Peyer's patch (tissue), 4 donors: ENCODE results near the gene YTHDF1. TPM values are rescaled to one million over a fixed set of nuclear protein-coding genes. Genes with fewer than 3 reads are reported as not detected.

Experiments
- DNase-seq, 3 donors: peaks; one replicate each; pipeline ENCODE4 v3.0.0-alpha.2; 2017 to 2019
- H3K27ac ChIP-seq, 4 donors: fragments of 200-600 bp; sonication (generic); one replicate each; pipeline ENCODE4 v1.5.1; 2016 to 2019
- H3K27me3 ChIP-seq, 2 donors: fragments of 200-600 bp; sonication (generic); one replicate each; pipeline ENCODE4 v1.5.1; 2019
- H3K36me3 ChIP-seq, 3 donors: fragments of 200-600 bp; sonication (generic); one replicate each; pipeline ENCODE4 v1.5.1; 2016 to 2019
- H3K4me1 ChIP-seq, 4 donors: fragments of 200-600 bp; sonication (generic); one replicate each; pipeline ENCODE4 v1.5.1; 2016 to 2019
- H3K4me3 ChIP-seq, 4 donors: fragments of 200-600 bp; sonication (generic); 1 replicate in 3 of 4; 2 replicates in 1 of 4; pipeline ENCODE4 v1.5.1; 2016 to 2019; ENCODE audit warnings: mild to moderate bottlenecking in 1 of 4
- H3K9me3 ChIP-seq, 4 donors: fragments of 200-600 bp; sonication (generic); one replicate each; pipeline ENCODE4 v1.5.1; 2016 to 2019; ENCODE audit warnings: mild to moderate bottlenecking in 1 of 4
- CTCF ChIP-seq, 6 experiments: fragments of 450-650 bp in 4 of 6; fragments of 200-600 bp in 2 of 6; sonication (generic) in 1 of 6; IDR thresholded peaks; one replicate each; pipeline ENCODE4 v1.5.1; 2017 to 2019; ENCODE audit warnings: antibody characterized with exemption in 6 of 6, mild to moderate bottlenecking in 3 of 6, moderate library complexity in 1 of 6
- POLR2A ChIP-seq, 2 donors: fragments of 450-650 bp; IDR thresholded peaks; one replicate each; pipeline ENCODE4 v1.5.1; 2017; ENCODE audit warnings: antibody characterized with exemption in 2 of 2, mild to moderate bottlenecking in 2 of 2, moderate library complexity in 2 of 2
- total RNA-seq, 4 donors: library from RNA; depleted of rRNA; stranded (reverse); fragments of >200 nt; gene quantifications; one replicate each; pipeline ENCODE4 v1.1.0, GENCODE V29; 2016

The YTHDF1 gene
- total RNA-seq, 4 donors from 2014 or later, result 25.7 to 30.5 (median 28.3) TPM

GRCh38 chr20:63194007-63194796 is 21.7 kb downstream of the YTHDF1 start:
- Histone ChIP-seq H3K36me3 (peaks cover 0 to 33% (median 0%) of the 10 kb centered on the region in 3 donors), H3K27ac (no peak overlapping the region)
- no peak for DNase-seq

DNA sequence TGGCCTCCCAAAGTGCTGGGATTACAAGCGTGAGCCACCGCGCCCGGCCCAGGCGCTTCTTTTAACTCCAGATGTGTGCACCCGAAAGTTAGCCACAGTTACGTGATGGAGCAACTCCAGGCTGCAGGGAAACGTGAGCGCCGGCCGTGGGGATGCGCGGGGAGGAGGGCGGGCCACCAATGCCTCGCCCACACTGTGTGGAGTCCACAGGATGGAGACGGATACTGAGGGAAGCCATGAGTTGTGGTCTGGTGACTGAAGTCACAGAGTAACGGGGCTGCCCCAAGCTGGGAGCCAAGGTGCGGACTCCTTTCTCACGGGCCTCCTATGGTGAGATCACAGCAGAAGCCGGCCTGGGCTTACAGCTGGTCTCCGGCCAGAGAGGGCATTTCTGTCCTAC is 23.2 kb downstream of the YTHDF1 start:
- DNase-seq, result no peak
- H3K4me3 ChIP-seq, result no peak overlapping the region
- no peaks in the 10 kb centered on the region for H3K9me3 ChIP-seq
- no peak overlapping the region for H3K27ac ChIP-seq
- H3K36me3 ChIP-seq, result peaks cover 0 to 28% (median 0%) of the 10 kb centered on the region in 3 donors
- peaks cover 0 to 3% (median 0%) of the 10 kb centered on the region in 4 donors for H3K4me1 ChIP-seq
- TF ChIP-seq CTCF (IDR thresholded peaks at IDR 0.05), result no peak
- no peak for TF ChIP-seq POLR2A (IDR thresholded peaks at IDR 0.05)
- no peaks in the 10 kb centered on the region for H3K27me3 ChIP-seq

More at GRCh38 chr20:63194007-63194796, 21.7 kb downstream of the YTHDF1 start:
- Histone ChIP-seq H3K27me3 (no peaks in the 10 kb centered on the region), H3K4me3 (no peak overlapping the region), H3K4me1 (peaks cover 0 to 17% (median 0%) of the 10 kb centered on the region in 4 donors), H3K9me3 (no peaks in the 10 kb centered on the region)
- TF ChIP-seq POLR2A (IDR thresholded peaks at IDR 0.05), result no peak
- TF ChIP-seq CTCF (IDR thresholded peaks at IDR 0.05), result no peak

- Histone ChIP-seq H3K36me3 (peaks cover 0 to 16% (median 0%) of the 10 kb centered on the region in 3 donors), H3K27me3 (no peaks in the 10 kb centered on the region), H3K27ac (no peak overlapping the region), H3K4me1 (peaks cover 0 to 3% (median 0%) of the 10 kb centered on the region in 4 donors), H3K4me3 (no peak overlapping the region), H3K9me3 (no peaks in the 10 kb centered on the region)
- TF ChIP-seq CTCF (IDR thresholded peaks at IDR 0.05) (peak in 1 of 6 experiments; percentile 6), POLR2A (IDR thresholded peaks at IDR 0.05) (no peak)
- peak in 2 of 3 donors; percentile 91 to 94 for DNase-seq
These were observed 24.5 kb downstream of the YTHDF1 start for GRCh38 chr20:63191400-63191799.

GRCh38 chr20:63190828-63191227 is 25.1 kb downstream of the YTHDF1 start:
- no peak for DNase-seq
- Histone ChIP-seq H3K4me3 (no peak overlapping the region), H3K4me1 (peaks cover 0 to 3% (median 0%) of the 10 kb centered on the region in 4 donors), H3K36me3 (peaks cover 0 to 14% (median 0%) of the 10 kb centered on the region in 3 donors), H3K27me3 (no peaks in the 10 kb centered on the region), H3K9me3 (no peaks in the 10 kb centered on the region), H3K27ac (no peak overlapping the region)
- TF ChIP-seq POLR2A (IDR thresholded peaks at IDR 0.05) (no peak), CTCF (IDR thresholded peaks at IDR 0.05) (no peak)

DNA sequence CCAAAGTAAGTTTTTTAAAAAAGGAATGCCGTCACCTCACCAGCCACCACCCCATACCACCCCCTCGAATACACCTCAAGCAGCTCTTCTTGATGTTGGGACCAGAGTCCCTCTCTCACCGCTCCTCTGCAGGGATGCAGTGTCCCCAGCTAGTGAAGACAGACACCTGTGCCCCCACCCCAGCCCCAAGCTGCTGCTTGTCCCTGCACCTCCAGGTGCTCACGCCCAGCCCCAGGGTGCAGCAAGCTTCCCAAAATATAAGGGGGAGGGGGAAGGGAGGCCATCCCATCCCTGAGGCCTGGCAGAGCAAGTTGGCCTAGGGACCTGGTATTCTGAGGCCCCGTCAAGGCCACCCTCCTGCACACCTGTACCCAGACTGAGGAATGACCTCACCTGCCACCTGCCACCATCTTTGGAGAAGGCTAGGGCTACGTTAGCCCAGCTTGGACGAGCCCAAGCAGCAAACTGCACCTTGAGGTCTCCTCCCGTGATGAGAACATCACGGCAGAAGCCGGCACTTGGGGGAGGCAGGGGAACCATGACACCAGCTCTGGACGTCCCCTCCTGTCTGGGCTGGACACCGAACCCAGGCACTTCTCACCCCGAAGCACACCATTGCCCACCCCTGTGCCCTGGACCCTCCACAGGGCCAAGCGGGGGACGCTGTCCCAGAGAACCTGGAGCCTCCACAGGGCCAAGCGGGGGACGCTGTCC is 25.9 kb downstream of the YTHDF1 start:
- no peaks in the 10 kb centered on the region for H3K9me3 ChIP-seq
- H3K27ac ChIP-seq, result no peak overlapping the region
- TF ChIP-seq POLR2A (IDR thresholded peaks at IDR 0.05) (no peak), CTCF (IDR thresholded peaks at IDR 0.05) (no peak)
- no peak for DNase-seq
- H3K27me3 ChIP-seq, result no peaks in the 10 kb centered on the region
- H3K4me3 ChIP-seq, result no peak overlapping the region
- H3K36me3 ChIP-seq, result peaks cover 0 to 6% (median 0%) of the 10 kb centered on the region in 3 donors
- H3K4me1 ChIP-seq, result peaks cover 0 to 3% (median 0%) of the 10 kb centered on the region in 4 donors
